A549 (cell line): Measurements from ENCODE around the gene PALLD.

Experiments
- BHLHE40 ChIP-seq: IDR thresholded peaks from 2 replicates; pipeline ENCODE4 v1.6.1; 2012; ENCODE audit warnings: low read depth, low read length, inconsistent platforms
- CBX8 ChIP-seq: fragments of 200-600 bp; sonication (generic); IDR thresholded peaks from 2 replicates; pipeline ENCODE4 v1.6.1; 2016
- EHMT2 ChIP-seq: fragments of 200-600 bp; sonication (generic); IDR thresholded peaks from 2 replicates; pipeline ENCODE4 v1.6.1; 2016; ENCODE audit warnings: antibody characterized with exemption, low read depth, mild to moderate bottlenecking, moderate library complexity
- ELK1 ChIP-seq: fragments of 150-350 bp; IDR thresholded peaks from 2 replicates; pipeline ENCODE4 v1.6.1; 2014; ENCODE audit warnings: low read depth, mild to moderate bottlenecking, low read length
- EP300 ChIP-seq, 2 experiments: fragments of >200 bp; sonication (Bioruptor Twin); formaldehyde crosslinking; IDR thresholded peaks; 2 replicates in 1 of 2; 3 replicates in 1 of 2; pipeline ENCODE4 v1.6.1; 2016 to 2017
- JUN ChIP-seq, 2 experiments: fragments of >200 bp; sonication (Bioruptor Twin); formaldehyde crosslinking; IDR thresholded peaks; 2 replicates in 1 of 2; 3 replicates in 1 of 2; pipeline ENCODE4 v1.6.1; 2016 to 2017
- JUNB ChIP-seq: fragments of >200 bp; sonication (Bioruptor Twin); formaldehyde crosslinking; IDR thresholded peaks from 2 replicates; pipeline ENCODE4 v1.6.1; 2016
- KDM1A ChIP-seq: fragments of 200-600 bp; sonication (generic); IDR thresholded peaks from 2 replicates; pipeline ENCODE4 v1.6.1; 2016; ENCODE audit warnings: low read depth, mild to moderate bottlenecking
- KDM5A ChIP-seq: fragments of 200-600 bp; sonication (generic); IDR thresholded peaks from 2 replicates; pipeline ENCODE4 v1.6.1; 2016; ENCODE audit warnings: antibody characterized with exemption, mild to moderate bottlenecking
- MAZ ChIP-seq: fragments of 150-350 bp; IDR thresholded peaks from 2 replicates; pipeline ENCODE4 v1.6.1; 2014; ENCODE audit warnings: antibody characterized with exemption, low read depth, low read length, borderline replicate concordance
- POLR2A ChIP-seq: IDR thresholded peaks from 2 replicates; pipeline ENCODE4 v1.6.1; 2012; ENCODE audit warnings: mild to moderate bottlenecking, low read length
- RAD21 ChIP-seq, 2 experiments: fragments of >200 bp in 1 of 2; sonication (Bioruptor Twin) in 1 of 2; formaldehyde crosslinking in 1 of 2; IDR thresholded peaks in 1 of 2; conservative IDR thresholded peaks in 1 of 2; 2 replicates in 1 of 2; 3 replicates in 1 of 2; pipeline ENCODE4 v1.6.1; 2012 to 2018; ENCODE audit warnings: inconsistent platforms in 1 of 2
- TF ChIP-seq, protein P1 (sequence below): fragments of >200 bp; sonication (Bioruptor Twin); formaldehyde crosslinking; IDR thresholded peaks from 3 replicates; pipeline ENCODE4 v1.5.1; 2016
- TF ChIP-seq, protein P2 (sequence below): fragments of 450-650 bp; IDR thresholded peaks from 2 replicates; pipeline ENCODE4 v1.6.1; 2014; ENCODE audit warnings: antibody characterized with exemption

DNA sequence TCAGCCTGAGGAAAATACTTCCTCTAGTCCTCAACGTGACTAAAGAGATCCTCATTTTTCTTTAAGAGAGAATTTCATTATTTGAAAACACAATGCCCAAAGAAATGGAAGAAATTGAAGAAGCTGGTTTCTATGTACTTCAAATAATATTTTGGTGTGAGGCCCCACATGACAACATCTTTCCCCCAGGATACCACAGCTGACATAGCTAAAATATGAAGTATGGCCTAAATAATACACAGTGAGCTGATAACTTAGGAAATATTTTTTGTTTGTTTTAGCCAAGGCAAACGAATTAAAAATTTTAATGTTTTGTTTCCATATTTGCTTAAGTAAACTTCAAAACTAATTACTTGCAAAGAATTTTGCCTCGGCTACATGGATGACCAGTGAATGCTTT, 364.0 kb downstream of the PALLD start:
- TF ChIP-seq, protein P1, sequence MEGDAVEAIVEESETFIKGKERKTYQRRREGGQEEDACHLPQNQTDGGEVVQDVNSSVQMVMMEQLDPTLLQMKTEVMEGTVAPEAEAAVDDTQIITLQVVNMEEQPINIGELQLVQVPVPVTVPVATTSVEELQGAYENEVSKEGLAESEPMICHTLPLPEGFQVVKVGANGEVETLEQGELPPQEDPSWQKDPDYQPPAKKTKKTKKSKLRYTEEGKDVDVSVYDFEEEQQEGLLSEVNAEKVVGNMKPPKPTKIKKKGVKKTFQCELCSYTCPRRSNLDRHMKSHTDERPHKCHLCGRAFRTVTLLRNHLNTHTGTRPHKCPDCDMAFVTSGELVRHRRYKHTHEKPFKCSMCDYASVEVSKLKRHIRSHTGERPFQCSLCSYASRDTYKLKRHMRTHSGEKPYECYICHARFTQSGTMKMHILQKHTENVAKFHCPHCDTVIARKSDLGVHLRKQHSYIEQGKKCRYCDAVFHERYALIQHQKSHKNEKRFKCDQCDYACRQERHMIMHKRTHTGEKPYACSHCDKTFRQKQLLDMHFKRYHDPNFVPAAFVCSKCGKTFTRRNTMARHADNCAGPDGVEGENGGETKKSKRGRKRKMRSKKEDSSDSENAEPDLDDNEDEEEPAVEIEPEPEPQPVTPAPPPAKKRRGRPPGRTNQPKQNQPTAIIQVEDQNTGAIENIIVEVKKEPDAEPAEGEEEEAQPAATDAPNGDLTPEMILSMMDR: no peak
- TF ChIP-seq, protein P2, sequence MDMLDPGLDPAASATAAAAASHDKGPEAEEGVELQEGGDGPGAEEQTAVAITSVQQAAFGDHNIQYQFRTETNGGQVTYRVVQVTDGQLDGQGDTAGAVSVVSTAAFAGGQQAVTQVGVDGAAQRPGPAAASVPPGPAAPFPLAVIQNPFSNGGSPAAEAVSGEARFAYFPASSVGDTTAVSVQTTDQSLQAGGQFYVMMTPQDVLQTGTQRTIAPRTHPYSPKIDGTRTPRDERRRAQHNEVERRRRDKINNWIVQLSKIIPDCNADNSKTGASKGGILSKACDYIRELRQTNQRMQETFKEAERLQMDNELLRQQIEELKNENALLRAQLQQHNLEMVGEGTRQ: no peak
- no peak for TF ChIP-seq KDM5A
- no peak for TF ChIP-seq EHMT2
- no peak for TF ChIP-seq JUNB
- no peak for TF ChIP-seq RAD21 (conservative IDR thresholded peaks at IDR 0.05 in 1 of 2, IDR thresholded peaks at IDR 0.05 in 1 of 2)
- no peak for TF ChIP-seq MAZ
- TF ChIP-seq POLR2A: no peak
- TF ChIP-seq JUN (IDR thresholded peaks at IDR 0.05): no peak
- no peak for TF ChIP-seq KDM1A
- no peak for TF ChIP-seq BHLHE40
- TF ChIP-seq CBX8: no peak
- TF ChIP-seq ELK1: no peak
- TF ChIP-seq EP300 (IDR thresholded peaks at IDR 0.05): no peak
